CD4-positive, alpha-beta T cell treated with Interleukin-15 for 4 hours (primary cell): ENCODE results near the gene IGF2BP2.
A peak's percentile ranks its signal among the peaks of the same experiment; 100 is the strongest.
"Not testable (repeated sequence)": the region's sequence is repeated elsewhere in the genome, so short reads cannot be mapped to it uniquely, and the experiment has no call there.

Experiments used
- DNase-seq: peaks from one replicate; pipeline ENCODE4 v3.0.0-alpha.2; 2020; ENCODE audit warnings: low spot score

IGF2BP2 gene

GRCh38 chr3:185825006-185825638 is at the start of gene IGF2BP2:
Gene IGF2BP2 (minus strand): TSS chr3:185825042. CDS start chr3:185824960, 82 bp downstream.
- DNase-seq, result peak; percentile 16

- DNase-seq, result no peak
Observed at GRCh38 chr3:185874119-185874518, 49.3 kb upstream of the IGF2BP2 start.

GRCh38 chr3:185867650-185868049 is 42.8 kb upstream of the IGF2BP2 start:
- no peak for DNase-seq

- no peak for DNase-seq
Observed at GRCh38 chr3:185866995-185867394, 42.2 kb upstream of the IGF2BP2 start.

- DNase-seq, result no peak
Observed at GRCh38 chr3:185866555-185866954, 41.7 kb upstream of the IGF2BP2 start.

GRCh38 chr3:185865247-185865646 is 40.4 kb upstream of the IGF2BP2 start:
- no peak for DNase-seq

GRCh38 chr3:185864767-185865166 is 39.9 kb upstream of the IGF2BP2 start:
- no peak for DNase-seq

GRCh38 chr3:185862920-185863319 is 38.1 kb upstream of the IGF2BP2 start:
- no peak for DNase-seq

GRCh38 chr3:185859294-185859972 is 34.6 kb upstream of the IGF2BP2 start:
- no peak for DNase-seq

GRCh38 chr3:185858502-185859225 is 33.8 kb upstream of the IGF2BP2 start:
- no peak for DNase-seq

- no peak for DNase-seq
Observed at GRCh38 chr3:185857208-185857607, 32.4 kb upstream of the IGF2BP2 start.

GRCh38 chr3:185856652-185857051 is 31.8 kb upstream of the IGF2BP2 start:
- no peak for DNase-seq

GRCh38 chr3:185853771-185854170 is 28.9 kb upstream of the IGF2BP2 start:
- DNase-seq, result not testable (repeated sequence)

GRCh38 chr3:185852635-185853034 is 27.8 kb upstream of the IGF2BP2 start:
- DNase-seq, result no peak

- DNase-seq, result no peak
Observed at GRCh38 chr3:185851959-185852358, 27.1 kb upstream of the IGF2BP2 start.

- no peak for DNase-seq
Observed at GRCh38 chr3:185851046-185851445, 26.2 kb upstream of the IGF2BP2 start.

GRCh38 chr3:185847506-185847905 is 22.7 kb upstream of the IGF2BP2 start:
- DNase-seq, result no peak

GRCh38 chr3:185846037-185846436 is 21.2 kb upstream of the IGF2BP2 start:
- DNase-seq, result no peak

- no peak for DNase-seq
Observed at GRCh38 chr3:185844051-185844450, 19.2 kb upstream of the IGF2BP2 start.

GRCh38 chr3:185843635-185844034 is 18.8 kb upstream of the IGF2BP2 start:
- no peak for DNase-seq

GRCh38 chr3:185843126-185843525 is 18.3 kb upstream of the IGF2BP2 start:
- DNase-seq, result no peak

GRCh38 chr3:185842241-185842640 is 17.4 kb upstream of the IGF2BP2 start:
- no peak for DNase-seq

GRCh38 chr3:185838417-185838989 is 13.7 kb upstream of the IGF2BP2 start:
- not testable (repeated sequence) for DNase-seq
